Activated B cell treated with CpG ODN at 0.5 μM for 24 hours (primary cell): Measurements from ENCODE around the gene MRM1. TPM values are rescaled to one million over a fixed set of nuclear protein-coding genes. Genes with fewer than 3 reads are reported as not detected.
A peak's percentile ranks its signal among the peaks of the same experiment; 100 is the strongest.

Experiments used
- ATAC-seq: fragments of 200-7000 bp; cut with Tn5 transposase; one replicate; pipeline ENCODE4 v1.10.0; 2021; ENCODE audit warnings: low read depth, mild to moderate bottlenecking, moderate library complexity
- CTCF ChIA-PET: fragments of 350-600 bp; sonication (Branson Sonifier 250); formaldehyde crosslinking; loops from one replicate; lab custom pipeline; 2021; ENCODE audit warnings: antibody characterized with exemption; lab: Charles Lee
- POLR2A ChIA-PET: fragments of 350-600 bp; sonication (Branson Sonifier 250); formaldehyde crosslinking; loops from one replicate; lab custom pipeline; 2021; ENCODE audit warnings: antibody characterized with exemption; lab: Charles Lee
- DNase-seq: peaks from one replicate; pipeline ENCODE4 v3.0.0; 2022
- H3K27ac Mint-ChIP-seq: one replicate; pipeline ENCODE4 v1.8.0; 2020; ENCODE audit warnings: mixed read lengths
- H3K27me3 Mint-ChIP-seq: one replicate; pipeline ENCODE4 v1.8.0; 2021; ENCODE audit warnings: mixed read lengths
- H3K36me3 Mint-ChIP-seq: one replicate; pipeline ENCODE4 v1.8.0; 2021; ENCODE audit warnings: low read depth, mixed read lengths
- H3K4me1 Mint-ChIP-seq: one replicate; pipeline ENCODE4 v1.8.0; 2021; ENCODE audit warnings: mixed read lengths
- H3K4me3 Mint-ChIP-seq: one replicate; pipeline ENCODE4 v1.8.0; 2020; ENCODE audit warnings: mild to moderate bottlenecking, mixed read lengths
- H3K9me3 Mint-ChIP-seq: one replicate; pipeline ENCODE4 v1.8.0; 2020; ENCODE audit warnings: mixed read lengths
- intact Hi-C: fragments of 100-400 bp; cut with micrococcal nuclease; formaldehyde crosslinking; loops from one replicate; pipeline ENCODE4 v1.15.1; 2024
- total RNA-seq: library from RNA; stranded (reverse); gene quantifications from 2 replicates; pipeline ENCODE4 v1.2.3, GENCODE V29; 2022
- TF ChIP-seq, protein P1 (sequence below): fragments of 200-600 bp; IDR thresholded peaks from one replicate; pipeline ENCODE4 v1.8.0; 2022; ENCODE audit warnings: antibody characterized with exemption, mild to moderate bottlenecking

Gene MRM1
- total RNA-seq, 1 donor from 2014 or later = 15.6 TPM

DNA sequence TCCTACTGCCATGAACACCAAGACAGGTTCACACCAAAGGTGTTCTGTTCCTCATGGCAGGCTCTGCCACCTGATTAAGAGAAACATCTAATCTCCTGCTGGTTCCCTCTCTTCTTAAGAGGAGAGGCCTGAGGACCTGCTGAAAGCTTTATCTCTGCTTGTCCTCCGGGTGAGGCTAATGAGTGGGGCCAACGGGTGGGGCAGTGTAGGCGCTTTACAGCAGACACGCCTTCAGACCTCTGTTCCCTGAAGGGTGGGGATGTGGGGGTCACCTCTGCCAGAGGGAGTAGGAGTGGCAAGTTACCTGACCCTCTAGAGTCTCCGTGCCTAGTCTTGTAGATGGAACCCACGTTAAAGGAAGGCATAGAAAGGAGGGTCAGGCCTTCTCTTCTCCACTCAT, 4.2 kb upstream of the MRM1 start:
- H3K9me3 Mint-ChIP-seq = no peaks in the 10 kb centered on the region
- intact Hi-C loops = no loop called here
- H3K4me1 Mint-ChIP-seq = peaks cover 17% of the 10 kb centered on the region
- TF ChIP-seq, protein P1, sequence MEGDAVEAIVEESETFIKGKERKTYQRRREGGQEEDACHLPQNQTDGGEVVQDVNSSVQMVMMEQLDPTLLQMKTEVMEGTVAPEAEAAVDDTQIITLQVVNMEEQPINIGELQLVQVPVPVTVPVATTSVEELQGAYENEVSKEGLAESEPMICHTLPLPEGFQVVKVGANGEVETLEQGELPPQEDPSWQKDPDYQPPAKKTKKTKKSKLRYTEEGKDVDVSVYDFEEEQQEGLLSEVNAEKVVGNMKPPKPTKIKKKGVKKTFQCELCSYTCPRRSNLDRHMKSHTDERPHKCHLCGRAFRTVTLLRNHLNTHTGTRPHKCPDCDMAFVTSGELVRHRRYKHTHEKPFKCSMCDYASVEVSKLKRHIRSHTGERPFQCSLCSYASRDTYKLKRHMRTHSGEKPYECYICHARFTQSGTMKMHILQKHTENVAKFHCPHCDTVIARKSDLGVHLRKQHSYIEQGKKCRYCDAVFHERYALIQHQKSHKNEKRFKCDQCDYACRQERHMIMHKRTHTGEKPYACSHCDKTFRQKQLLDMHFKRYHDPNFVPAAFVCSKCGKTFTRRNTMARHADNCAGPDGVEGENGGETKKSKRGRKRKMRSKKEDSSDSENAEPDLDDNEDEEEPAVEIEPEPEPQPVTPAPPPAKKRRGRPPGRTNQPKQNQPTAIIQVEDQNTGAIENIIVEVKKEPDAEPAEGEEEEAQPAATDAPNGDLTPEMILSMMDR = no peak
- H3K27me3 Mint-ChIP-seq = no peaks in the 10 kb centered on the region
- H3K4me3 Mint-ChIP-seq = no peak overlapping the region
- ATAC-seq (no peak), DNase-seq (no peak)
- H3K36me3 Mint-ChIP-seq = peaks cover 4% of the 10 kb centered on the region
- ChIA-PET POLR2A (no interaction called here), CTCF (no interaction called here)
- no peak overlapping the region for H3K27ac Mint-ChIP-seq

DNA sequence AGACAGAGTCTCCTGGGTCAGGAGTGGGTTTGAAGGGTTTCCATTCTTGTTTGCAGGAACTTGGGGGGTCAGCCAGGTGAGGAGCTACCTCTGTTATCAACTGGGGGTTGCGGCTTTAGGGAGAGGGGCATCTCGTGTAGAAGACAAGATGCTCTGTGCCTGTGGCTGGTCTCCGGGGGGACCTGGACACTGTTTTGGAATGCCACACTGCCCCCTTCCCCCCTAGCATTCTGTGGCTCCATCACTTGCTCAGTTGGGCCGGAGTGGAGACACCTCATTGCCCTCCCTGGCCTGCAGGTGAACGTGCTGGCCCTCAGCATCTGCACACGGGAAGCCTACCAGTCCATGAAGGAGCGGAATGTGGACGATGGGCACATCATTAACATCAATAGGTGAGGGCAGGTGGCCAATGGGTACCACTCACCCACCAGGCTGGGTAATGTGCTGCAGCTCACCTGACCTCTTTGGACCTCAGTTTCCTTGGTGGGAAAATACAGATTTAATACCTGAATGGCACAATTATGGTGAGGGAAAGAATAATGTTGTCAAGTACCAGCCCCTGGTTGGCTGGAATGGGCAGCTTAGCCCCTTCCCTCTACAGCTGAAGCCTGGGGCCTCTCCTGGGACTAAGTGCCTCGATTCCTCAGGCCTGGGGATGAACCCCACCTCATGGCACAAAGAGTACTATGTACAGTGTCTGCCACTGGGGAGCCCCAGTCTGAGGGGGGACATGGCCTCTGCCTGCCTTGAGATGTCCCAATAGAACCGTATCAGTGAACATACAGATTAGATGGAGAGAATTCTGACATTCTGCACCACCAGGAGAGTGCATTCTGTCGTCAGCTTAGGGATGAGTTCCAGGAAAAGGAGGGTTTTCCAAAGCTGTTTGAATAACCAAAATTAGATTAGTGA, 3.3 kb upstream of the MRM1 start:
- no peak overlapping the region for H3K4me3 Mint-ChIP-seq
- ATAC-seq (no peak), DNase-seq (no peak)
- intact Hi-C loops = no loop called here
- CTCF ChIA-PET = no interaction called here
- H3K36me3 Mint-ChIP-seq = peaks cover 4% of the 10 kb centered on the region
- POLR2A ChIA-PET = no interaction called here
- no peak overlapping the region for H3K27ac Mint-ChIP-seq
- H3K27me3 Mint-ChIP-seq = no peaks in the 10 kb centered on the region
- TF ChIP-seq, protein P1 = no peak
- peaks cover 18% of the 10 kb centered on the region for H3K4me1 Mint-ChIP-seq
- no peaks in the 10 kb centered on the region for H3K9me3 Mint-ChIP-seq

- POLR2A ChIA-PET = interaction anchor here (1.3 kb wide), 1 partner anchor 64 kb away, joined by 5 read pairs; no protein-coding TSS in a partner anchor
- peaks cover 19% of the 10 kb centered on the region for H3K4me1 Mint-ChIP-seq
- ATAC-seq = no peak
Measured at GRCh38 chr17:36598951-36599401, 2.4 kb upstream of the MRM1 start.

DNA sequence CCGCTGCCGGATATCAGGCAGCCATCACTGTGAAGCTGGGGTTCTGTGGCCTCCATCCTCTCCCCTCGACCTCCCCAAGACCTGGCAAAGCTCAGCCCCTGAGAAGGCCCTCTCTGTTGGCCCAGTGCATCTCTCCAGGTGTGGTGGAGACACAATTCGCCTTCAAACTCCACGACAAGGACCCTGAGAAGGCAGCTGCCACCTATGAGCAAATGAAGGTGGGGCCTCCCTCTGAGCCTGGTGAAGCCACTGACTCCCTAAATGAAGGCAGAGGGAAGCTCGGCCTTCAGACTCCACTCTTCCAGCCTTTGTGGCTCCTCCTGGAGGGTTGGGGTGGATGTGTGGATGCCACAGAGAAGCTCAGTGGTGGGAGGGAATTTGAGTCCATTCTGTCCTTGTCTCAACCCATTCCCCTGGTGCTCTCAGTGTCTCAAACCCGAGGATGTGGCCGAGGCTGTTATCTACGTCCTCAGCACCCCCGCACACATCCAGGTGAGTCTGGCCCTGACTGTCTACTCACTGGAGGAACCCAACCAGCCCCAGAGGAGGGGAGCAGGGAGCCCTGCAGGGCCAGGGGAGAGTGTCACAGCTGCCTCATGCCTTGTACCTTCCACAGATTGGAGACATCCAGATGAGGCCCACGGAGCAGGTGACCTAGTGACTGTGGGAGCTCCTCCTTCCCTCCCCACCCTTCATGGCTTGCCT, 1.7 kb upstream of the MRM1 start:
- ChIA-PET POLR2A (interaction anchor here (0.6 to 1.3 kb wide), 3 partner anchors 50 to 64 kb away, joined by 3 to 5 read pairs (median 3); partner anchors contain the start of gene GGNBP2), CTCF (interaction anchor here (0.7 kb wide), 1 partner anchor 448 kb away, joined by 4 read pairs; no protein-coding TSS in a partner anchor)
- Mint-ChIP-seq H3K9me3 (no peaks in the 10 kb centered on the region), H3K4me3 (peak overlapping the region; percentile 7), H3K4me1 (peaks cover 25% of the 10 kb centered on the region), H3K27ac (no peak overlapping the region), H3K36me3 (peaks cover 10% of the 10 kb centered on the region), H3K27me3 (no peaks in the 10 kb centered on the region)
- intact Hi-C loops = loop anchor here (2.0 to 5.0 kb wide), 4 partner anchors 55 to 791 kb away; partner anchors contain the start of genes AATF, GGNBP2 and TAF15
- no peak for ATAC-seq
- TF ChIP-seq, protein P1 = no peak
- DNase-seq = no peak

More at GRCh38 chr17:36598951-36599401, 2.4 kb upstream of the MRM1 start:
- CTCF ChIA-PET = interaction anchor here (0.7 kb wide), 1 partner anchor 449 kb away, joined by 4 read pairs; no protein-coding TSS in a partner anchor
- intact Hi-C loops = no loop called here
- H3K36me3 Mint-ChIP-seq = peaks cover 5% of the 10 kb centered on the region
- H3K27ac Mint-ChIP-seq = no peak overlapping the region
- TF ChIP-seq, protein P1 = no peak
- H3K27me3 Mint-ChIP-seq = no peaks in the 10 kb centered on the region
- no peak overlapping the region for H3K4me3 Mint-ChIP-seq
- H3K9me3 Mint-ChIP-seq = no peaks in the 10 kb centered on the region
- DNase-seq = no peak
